A549 (cell line): ENCODE measurements around the gene ENGASE. TPM values are rescaled to one million over a fixed set of nuclear protein-coding genes. Genes with fewer than 3 reads are reported as not detected.
A peak's percentile ranks its signal among the peaks of the same experiment; 100 is the strongest.

Experiments used
- ATAC-seq, 2 experiments: fragments of 200-7000 bp in 1 of 2; fragments of >200 bp in 1 of 2; cut with Nextera tagmentation in 1 of 2; cut with Tn5 transposase in 1 of 2; 3 replicates each; pipeline versions ENCODE4 v1.8.0 to v1.9.1; 2018 to 2020; ENCODE audit warnings: mild to moderate bottlenecking in 1 of 2, moderate library complexity in 1 of 2
- CTCF ChIA-PET: fragments of 300-600 bp; sonication (Branson Sonifier 250); formaldehyde crosslinking; extraction: SDS; loops from one replicate; lab custom pipeline; 2021; ENCODE audit warnings: antibody characterized with exemption, inconsistent platforms; lab: Yijun Ruan, JAX
- POLR2A ChIA-PET: fragments of 350-600 bp; formaldehyde crosslinking; extraction: SDS; loops from one replicate; lab custom pipeline; 2021; ENCODE audit warnings: antibody characterized with exemption, inconsistent platforms; lab: Yijun Ruan, JAX
- DNase-seq, 2 experiments: peaks; one replicate each; pipeline versions ENCODE4 v3.0.0 to v3.0.0-alpha.2; 2011 to 2016; ENCODE audit warnings: low read depth in 1 of 2, low spot score in 1 of 2
- FAIRE-seq: peaks from 2 replicates; lab custom pipeline; 2011; peaks lifted over from hg19 to GRCh38; lab: Jason Lieb, UNC
- H3K27ac ChIP-seq, 2 experiments: fragments of >200 bp; sonication (Bioruptor Twin); formaldehyde crosslinking; 3 replicates each; pipeline ENCODE4 v1.5.1; 2016 to 2017
- H3K4me1 ChIP-seq: fragments of >200 bp; sonication (Bioruptor Twin); formaldehyde crosslinking; 3 replicates; pipeline ENCODE4 v1.6.1; 2016
- H3K4me2 ChIP-seq: fragments of >200 bp; sonication (Bioruptor Twin); formaldehyde crosslinking; 3 replicates; pipeline ENCODE4 v1.6.1; 2016
- H3K4me3 ChIP-seq: fragments of >200 bp; sonication (Bioruptor Twin); formaldehyde crosslinking; 3 replicates; pipeline ENCODE4 v1.5.1; 2016
- H3K9me3 ChIP-seq: fragments of >200 bp; sonication (Bioruptor Twin); formaldehyde crosslinking; 3 replicates; pipeline ENCODE4 v1.6.1; 2016
- CEBPB ChIP-seq, 2 experiments: fragments of >200 bp in 1 of 2; sonication (Bioruptor Twin) in 1 of 2; formaldehyde crosslinking in 1 of 2; IDR thresholded peaks; 2 replicates each; pipeline ENCODE4 v1.6.1; 2012 to 2016
- EHF ChIP-seq: fragments of 250-450 bp; sonication (Bioruptor Pico); IDR thresholded peaks from 2 replicates; pipeline ENCODE4 v1.5.0; 2020; ENCODE audit warnings: mild to moderate bottlenecking
- FOSL2 ChIP-seq, 2 experiments: fragments of 450-650 bp in 1 of 2; fragments of >200 bp in 1 of 2; sonication (Bioruptor Twin) in 1 of 2; formaldehyde crosslinking; IDR thresholded peaks; 2 replicates each; pipeline versions ENCODE4 v1.5.0 to v1.6.1; 2016 to 2020; ENCODE audit warnings: mild to moderate bottlenecking in 1 of 2, moderate library complexity in 1 of 2
- HDAC2 ChIP-seq: fragments of 200-600 bp; sonication (generic); IDR thresholded peaks from 2 replicates; pipeline ENCODE4 v1.6.1; 2016
- HEYL ChIP-seq: fragments of 250-450 bp; sonication (Bioruptor Pico); IDR thresholded peaks from 2 replicates; pipeline ENCODE4 v1.8.0; 2021; ENCODE audit warnings: mild to moderate bottlenecking, moderate library complexity
- HOXA7 ChIP-seq: fragments of 250-450 bp; sonication (Bioruptor Pico); IDR thresholded peaks from 2 replicates; pipeline ENCODE4 v1.5.0; 2020; ENCODE audit warnings: mild to moderate bottlenecking, moderate library complexity
- JUN ChIP-seq, 2 experiments: fragments of >200 bp; sonication (Bioruptor Twin); formaldehyde crosslinking; IDR thresholded peaks; 2 replicates in 1 of 2; 3 replicates in 1 of 2; pipeline ENCODE4 v1.6.1; 2016 to 2017
- JUNB ChIP-seq: fragments of >200 bp; sonication (Bioruptor Twin); formaldehyde crosslinking; IDR thresholded peaks from 2 replicates; pipeline ENCODE4 v1.6.1; 2016
- KDM1A ChIP-seq: fragments of 200-600 bp; sonication (generic); IDR thresholded peaks from 2 replicates; pipeline ENCODE4 v1.6.1; 2016; ENCODE audit warnings: low read depth, mild to moderate bottlenecking
- MAFK ChIP-seq: fragments of 450-650 bp; IDR thresholded peaks from 2 replicates; pipeline ENCODE4 v1.6.1; 2014; ENCODE audit not compliant: partially characterized antibody
- NFE2L2 ChIP-seq: fragments of 150-350 bp; conservative IDR thresholded peaks from 2 replicates; pipeline ENCODE4 v1.6.1; 2014; ENCODE audit warnings: low read length
- NPAS2 ChIP-seq: fragments of 250-450 bp; sonication (Bioruptor Pico); IDR thresholded peaks from 2 replicates; pipeline ENCODE4 v1.8.0; 2022; ENCODE audit warnings: mild to moderate bottlenecking, moderate library complexity, borderline replicate concordance
- NR3C1 ChIP-seq: fragments of >200 bp; sonication (Bioruptor Twin); formaldehyde crosslinking; IDR thresholded peaks from 3 replicates; pipeline ENCODE4 v1.6.1; 2017
- PHF8 ChIP-seq: fragments of 200-600 bp; sonication (generic); IDR thresholded peaks from 2 replicates; pipeline ENCODE4 v1.6.1; 2016; ENCODE audit warnings: low read depth, mild to moderate bottlenecking, antibody characterized with exemption, moderate library complexity, borderline replicate concordance
- RAD21 ChIP-seq, 2 experiments: fragments of >200 bp in 1 of 2; sonication (Bioruptor Twin) in 1 of 2; formaldehyde crosslinking in 1 of 2; IDR thresholded peaks in 1 of 2; conservative IDR thresholded peaks in 1 of 2; 2 replicates in 1 of 2; 3 replicates in 1 of 2; pipeline ENCODE4 v1.6.1; 2012 to 2018; ENCODE audit warnings: inconsistent platforms in 1 of 2
- RARB ChIP-seq: fragments of 250-450 bp; sonication (Bioruptor Pico); IDR thresholded peaks from 2 replicates; pipeline ENCODE4 v1.8.0; 2021; ENCODE audit warnings: mild to moderate bottlenecking, moderate library complexity
- RNF2 ChIP-seq: fragments of 200-600 bp; sonication (generic); IDR thresholded peaks from 2 replicates; pipeline ENCODE4 v1.6.1; 2016; ENCODE audit warnings: low read depth, mild to moderate bottlenecking, antibody characterized with exemption, moderate library complexity, borderline replicate concordance
- SMC3 ChIP-seq: fragments of >200 bp; sonication (Bioruptor Twin); formaldehyde crosslinking; IDR thresholded peaks from 3 replicates; pipeline ENCODE4 v1.6.1; 2018; ENCODE audit warnings: inconsistent platforms
- ZSCAN20 ChIP-seq: fragments of 250-450 bp; sonication (Bioruptor Pico); IDR thresholded peaks from 2 replicates; pipeline ENCODE4 v1.8.0; 2022; ENCODE audit warnings: mild to moderate bottlenecking, moderate library complexity
- WGBS: methylation state at CpG from one replicate; pipeline ENCODE4 v1.1.6; 2017; ENCODE audit errors: missing lambda C conversion rate; 5-methylcytosine and 5-hydroxymethylcytosine counted together
- polyA plus RNA-seq, 4 experiments: library from polyadenylated mRNA; depleted of rRNA in 3 of 4; stranded (reverse); fragments of >200 nt; fragmentation: RNase III in 1 of 4; extraction: RNeasy Plus Mini Kit Qiagen cat#74134 plus additional on column Dnase treatment in 1 of 4; gene quantifications; 2 replicates in 3 of 4; 3 replicates in 1 of 4; pipeline ENCODE4 v1.2.3, GENCODE V29; 2011 to 2017
- TF ChIP-seq, protein P1 (sequence below): fragments of 250-450 bp; sonication (Bioruptor Pico); IDR thresholded peaks from 2 replicates; pipeline ENCODE4 v1.5.0; 2021; ENCODE audit warnings: mild to moderate bottlenecking, moderate library complexity, borderline replicate concordance
- TF ChIP-seq, protein P2 (sequence below): fragments of >200 bp; sonication (Bioruptor Twin); formaldehyde crosslinking; IDR thresholded peaks from 3 replicates; pipeline ENCODE4 v1.5.1; 2016
- TF ChIP-seq, protein P3 (sequence below): IDR thresholded peaks from 2 replicates; pipeline ENCODE4 v1.6.1; 2012
- TF ChIP-seq, protein P4 (sequence below): fragments of >200 bp; sonication (Bioruptor Twin); formaldehyde crosslinking; IDR thresholded peaks from 2 replicates; pipeline ENCODE4 v1.6.1; 2016

ENGASE gene
- polyA plus RNA-seq, 2 of the 4 experiments (the other 2 are of a cell fraction), result 13.4 to 41.7 TPM

DNA sequence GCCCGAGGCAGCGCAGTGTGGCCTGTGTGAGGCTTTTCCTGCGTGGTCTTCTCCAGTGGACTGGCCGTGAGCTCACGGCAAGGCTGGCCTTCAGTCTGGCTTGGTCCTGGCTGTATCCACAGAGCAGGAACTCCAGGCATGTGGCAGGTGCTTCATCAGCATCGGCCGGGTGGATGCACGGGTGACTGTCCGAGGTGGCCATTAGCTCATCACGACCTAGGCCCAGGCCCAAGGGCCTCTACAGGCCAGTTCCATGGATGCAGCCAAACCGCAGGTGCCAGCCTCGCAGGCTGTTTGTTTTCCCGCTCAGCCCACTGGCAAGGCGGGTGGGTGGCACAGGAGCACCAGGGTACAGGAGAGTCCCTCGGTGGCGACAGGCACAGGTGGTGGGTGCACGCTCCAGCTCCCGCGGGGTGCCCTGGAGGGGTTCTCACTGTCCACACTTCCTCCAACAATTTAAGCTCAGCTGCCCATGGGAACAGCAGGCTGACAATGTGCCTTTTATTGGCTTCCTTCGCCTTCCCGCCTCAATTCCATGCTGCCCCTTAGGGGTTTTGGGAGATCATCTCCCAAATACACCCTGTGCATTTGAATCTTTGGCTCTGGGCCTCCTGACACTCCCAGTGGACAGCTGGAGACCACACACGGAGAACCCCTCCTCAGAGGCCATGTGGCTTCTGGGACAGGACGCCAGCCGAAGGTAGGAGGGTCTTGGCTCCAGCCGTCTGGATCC lies 33.0 kb downstream of the ENGASE start:
- no peak overlapping the region for H3K4me2 ChIP-seq
- DNase-seq (no peak), ATAC-seq (peak in 1 of 2 experiments; percentile 9; a peak in 1 of 6 replicates), FAIRE-seq (no peak)
- H3K4me3 ChIP-seq, result no peak overlapping the region
- H3K9me3 ChIP-seq, result no peaks in the 10 kb centered on the region
- H3K27ac ChIP-seq, result no peak overlapping the region
- WGBS, result 87% methylated on average over 25 of the region's 25 CpGs
- H3K4me1 ChIP-seq, result no peaks in the 10 kb centered on the region
- no peak for TF ChIP-seq ZSCAN20 (CRISPR knock-in tag)
- no peak for TF ChIP-seq CEBPB (IDR thresholded peaks at IDR 0.05)
- no peak for TF ChIP-seq RAD21 (conservative IDR thresholded peaks at IDR 0.05 in 1 of 2, IDR thresholded peaks at IDR 0.05 in 1 of 2)
- no peak for TF ChIP-seq NPAS2 (CRISPR knock-in tag)
- TF ChIP-seq JUNB, result no peak
- ChIA-PET CTCF (interaction anchor here (0.6 to 6.6 kb wide), 5 partner anchors 20 to 284 kb away, joined by 3 to 52 read pairs (median 16); no protein-coding TSS in a partner anchor), POLR2A (no interaction called here)

DNA sequence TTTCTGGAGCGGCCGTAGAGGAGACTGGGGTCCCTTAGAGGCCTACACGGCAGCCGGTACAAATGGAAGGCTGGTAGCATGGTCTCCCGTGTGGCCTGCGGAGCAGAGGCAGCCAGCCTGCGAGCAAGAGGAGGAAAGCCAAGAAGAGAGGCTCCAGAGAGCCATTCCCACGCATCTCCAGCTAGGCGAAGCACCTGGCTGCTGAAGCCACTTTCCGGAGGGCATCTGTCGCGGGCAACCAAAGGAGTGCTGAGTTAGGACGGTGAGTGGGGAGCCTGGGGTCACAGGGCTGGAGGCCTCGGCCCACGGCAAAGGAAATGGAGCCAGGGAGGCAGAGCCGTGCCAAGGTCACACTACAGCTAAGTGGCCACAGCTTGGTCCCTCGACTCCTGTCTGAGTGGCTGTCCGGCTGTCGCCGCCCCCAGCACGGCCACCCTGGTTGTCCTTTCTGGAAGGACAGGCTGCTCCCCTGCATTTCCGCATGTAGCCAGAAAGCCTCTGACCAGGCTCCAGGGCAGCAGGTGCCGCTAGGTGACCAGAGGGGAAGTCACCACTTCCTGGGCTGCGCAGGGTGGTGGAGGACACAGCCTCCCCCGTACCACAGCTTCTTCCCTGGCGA lies 33.7 kb downstream of the ENGASE start:
- no peak overlapping the region for H3K4me3 ChIP-seq
- H3K27ac ChIP-seq, result no peak overlapping the region
- 81% methylated on average over 25 of the region's 26 CpGs for WGBS
- ATAC-seq, result no peak
- DNase-seq, result no peak
- H3K4me2 ChIP-seq, result no peak overlapping the region
- FAIRE-seq, result no peak
- no peaks in the 10 kb centered on the region for H3K4me1 ChIP-seq
- TF ChIP-seq JUN (IDR thresholded peaks at IDR 0.05) (no peak), RNF2 (no peak)
- TF ChIP-seq, all 56 proteins: peak for 0
- POLR2A ChIA-PET, result no interaction called here
- CTCF ChIA-PET, result interaction anchor here (0.5 to 6.6 kb wide), 9 partner anchors 12 to 283 kb away, joined by 3 to 52 read pairs (median 9); no protein-coding TSS in a partner anchor
- H3K9me3 ChIP-seq, result no peaks in the 10 kb centered on the region

DNA sequence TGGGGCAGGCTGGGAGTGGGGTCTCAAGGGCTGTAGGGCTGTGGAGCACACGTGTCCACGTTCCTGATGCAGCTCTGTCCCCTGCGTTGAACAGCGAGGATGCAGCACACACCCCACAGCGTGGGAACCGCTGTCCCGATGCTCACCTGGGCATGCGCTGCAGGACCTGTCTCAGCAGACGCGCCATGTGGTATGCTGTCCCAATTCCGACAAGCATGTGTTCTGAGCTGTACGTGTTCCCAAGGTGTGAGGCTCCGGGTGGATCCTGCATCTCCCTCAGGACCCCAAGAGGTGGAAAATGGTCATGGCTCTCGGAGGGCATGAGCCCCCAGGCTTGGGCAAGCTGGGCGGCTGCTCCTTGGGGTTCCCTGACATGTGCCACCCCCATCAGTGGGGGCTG lies 34.2 kb downstream of the ENGASE start:
- FAIRE-seq (no peak), DNase-seq (no peak), ATAC-seq (no peak)
- Histone ChIP-seq H3K4me1 (no peaks in the 10 kb centered on the region), H3K4me3 (no peak overlapping the region), H3K27ac (no peak overlapping the region), H3K4me2 (no peak overlapping the region), H3K9me3 (no peaks in the 10 kb centered on the region)
- no peak for TF ChIP-seq EHF (CRISPR knock-in tag)
- no peak for TF ChIP-seq MAFK
- whole genome bisulfite sequencing, result 62% methylated on average over 15 of the region's 15 CpGs
- ChIA-PET POLR2A (no interaction called here), CTCF (interaction anchor here (0.5 to 6.6 kb wide), 10 partner anchors 12 to 401 kb away, joined by 3 to 52 read pairs (median 6); no protein-coding TSS in a partner anchor)

DNA sequence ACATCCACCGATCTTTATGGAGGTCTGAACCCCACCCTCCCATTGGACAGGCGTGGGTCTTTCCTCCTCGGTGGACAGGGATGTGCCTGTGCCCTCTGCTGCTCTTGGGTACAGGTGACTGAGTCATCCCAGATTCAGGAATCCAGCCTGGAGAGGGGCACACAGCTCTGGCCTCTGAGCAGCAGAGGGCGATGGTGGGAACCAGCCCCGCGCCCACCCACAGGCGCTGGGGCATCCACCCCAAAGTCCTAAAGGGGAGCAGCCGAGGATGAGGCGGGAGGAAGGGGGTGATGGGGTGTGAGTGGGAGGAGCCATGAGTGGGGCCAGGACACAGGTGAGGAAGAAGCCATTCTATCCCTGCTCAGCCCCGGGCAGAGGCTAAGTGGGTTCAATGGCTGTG lies 35.0 kb downstream of the ENGASE start:
- ChIA-PET CTCF (interaction anchor here (0.8 to 6.6 kb wide), 9 partner anchors 11 to 400 kb away, joined by 3 to 52 read pairs (median 9); no protein-coding TSS in a partner anchor), POLR2A (no interaction called here)
- peak in 1 of 2 experiments; percentile 74; a peak in 3 of 6 replicates for ATAC-seq
- no peak for FAIRE-seq
- H3K4me2 ChIP-seq, result no peak overlapping the region
- no peaks in the 10 kb centered on the region for H3K9me3 ChIP-seq
- 24% methylated on average over 10 of the region's 10 CpGs for WGBS
- H3K27ac ChIP-seq, result no peak overlapping the region
- no peak overlapping the region for H3K4me3 ChIP-seq
- no peaks in the 10 kb centered on the region for H3K4me1 ChIP-seq
- peak in 1 of 2 experiments; percentile 50 for DNase-seq
- TF ChIP-seq HDAC2 (no peak), HEYL (CRISPR knock-in tag) (no peak), SMC3 (peak; percentile 47), NFE2L2 (no peak), KDM1A (no peak), JUN (IDR thresholded peaks at IDR 0.05) (no peak), NPAS2 (CRISPR knock-in tag) (no peak), HOXA7 (CRISPR knock-in tag) (no peak), RAD21 (conservative IDR thresholded peaks at IDR 0.05 in 1 of 2, IDR thresholded peaks at IDR 0.05 in 1 of 2) (peak; percentile 22 to 41; a peak in 2 of 5 replicates), RARB (CRISPR knock-in tag) (no peak), NR3C1 (no peak), FOSL2 (IDR thresholded peaks at IDR 0.05) (no peak), FOSL2 (CRISPR knock-in tag; IDR thresholded peaks at IDR 0.05) (no peak), PHF8 (no peak), ZSCAN20 (CRISPR knock-in tag) (no peak)
- TF ChIP-seq, protein P1, sequence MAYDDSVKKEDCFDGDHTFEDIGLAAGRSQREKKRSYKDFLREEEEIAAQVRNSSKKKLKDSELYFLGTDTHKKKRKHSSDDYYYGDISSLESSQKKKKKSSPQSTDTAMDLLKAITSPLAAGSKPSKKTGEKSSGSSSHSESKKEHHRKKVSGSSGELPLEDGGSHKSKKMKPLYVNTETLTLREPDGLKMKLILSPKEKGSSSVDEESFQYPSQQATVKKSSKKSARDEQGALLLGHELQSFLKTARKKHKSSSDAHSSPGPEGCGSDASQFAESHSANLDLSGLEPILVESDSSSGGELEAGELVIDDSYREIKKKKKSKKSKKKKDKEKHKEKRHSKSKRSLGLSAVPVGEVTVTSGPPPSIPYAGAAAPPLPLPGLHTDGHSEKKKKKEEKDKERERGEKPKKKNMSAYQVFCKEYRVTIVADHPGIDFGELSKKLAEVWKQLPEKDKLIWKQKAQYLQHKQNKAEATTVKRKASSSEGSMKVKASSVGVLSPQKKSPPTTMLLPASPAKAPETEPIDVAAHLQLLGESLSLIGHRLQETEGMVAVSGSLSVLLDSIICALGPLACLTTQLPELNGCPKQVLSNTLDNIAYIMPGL (CRISPR knock-in tag), result no peak
- TF ChIP-seq, protein P2, sequence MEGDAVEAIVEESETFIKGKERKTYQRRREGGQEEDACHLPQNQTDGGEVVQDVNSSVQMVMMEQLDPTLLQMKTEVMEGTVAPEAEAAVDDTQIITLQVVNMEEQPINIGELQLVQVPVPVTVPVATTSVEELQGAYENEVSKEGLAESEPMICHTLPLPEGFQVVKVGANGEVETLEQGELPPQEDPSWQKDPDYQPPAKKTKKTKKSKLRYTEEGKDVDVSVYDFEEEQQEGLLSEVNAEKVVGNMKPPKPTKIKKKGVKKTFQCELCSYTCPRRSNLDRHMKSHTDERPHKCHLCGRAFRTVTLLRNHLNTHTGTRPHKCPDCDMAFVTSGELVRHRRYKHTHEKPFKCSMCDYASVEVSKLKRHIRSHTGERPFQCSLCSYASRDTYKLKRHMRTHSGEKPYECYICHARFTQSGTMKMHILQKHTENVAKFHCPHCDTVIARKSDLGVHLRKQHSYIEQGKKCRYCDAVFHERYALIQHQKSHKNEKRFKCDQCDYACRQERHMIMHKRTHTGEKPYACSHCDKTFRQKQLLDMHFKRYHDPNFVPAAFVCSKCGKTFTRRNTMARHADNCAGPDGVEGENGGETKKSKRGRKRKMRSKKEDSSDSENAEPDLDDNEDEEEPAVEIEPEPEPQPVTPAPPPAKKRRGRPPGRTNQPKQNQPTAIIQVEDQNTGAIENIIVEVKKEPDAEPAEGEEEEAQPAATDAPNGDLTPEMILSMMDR, result peak; percentile 50
- TF ChIP-seq, protein P3, sequence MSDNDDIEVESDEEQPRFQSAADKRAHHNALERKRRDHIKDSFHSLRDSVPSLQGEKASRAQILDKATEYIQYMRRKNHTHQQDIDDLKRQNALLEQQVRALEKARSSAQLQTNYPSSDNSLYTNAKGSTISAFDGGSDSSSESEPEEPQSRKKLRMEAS, result no peak
- TF ChIP-seq, protein P4, sequence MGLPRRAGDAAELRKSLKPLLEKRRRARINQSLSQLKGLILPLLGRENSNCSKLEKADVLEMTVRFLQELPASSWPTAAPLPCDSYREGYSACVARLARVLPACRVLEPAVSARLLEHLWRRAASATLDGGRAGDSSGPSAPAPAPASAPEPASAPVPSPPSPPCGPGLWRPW, result no peak
